ENCODE measurements around the gene SP140.

Gene SP140

GRCh38 chr2:230231251-230231650, 5.7 kb downstream of the SP140 start:
- H3K27ac ChIP-seq (ENCODE audit: low read length, poor library complexity, severe bottlenecking) = peak overlapping the region; percentile 87
- DNase-seq = no peak
- no peak overlapping the region for H2BK5ac ChIP-seq (ENCODE audit: low read depth, low read length, poor library complexity, severe bottlenecking)
- H3K27me3 ChIP-seq (ENCODE audit: control insufficient read depth in 1 of 2, insufficient read depth in 1 of 2, low read length in 2 of 2) = no peaks in the 10 kb centered on the region
- H3K4me2 ChIP-seq (ENCODE audit: low read length, poor library complexity, severe bottlenecking) = no peak overlapping the region
- H3K4ac ChIP-seq (ENCODE audit: low read depth in 1 of 2, low read length in 2 of 2) = no peak overlapping the region
- H3K4me3 ChIP-seq (ENCODE audit: insufficient read depth in 1 of 2, low read depth in 1 of 2, low read length in 2 of 2) = no peak overlapping the region
- H3K9me3 ChIP-seq (ENCODE audit: control insufficient read depth, low read length) = peaks cover 13% of the 10 kb centered on the region
- no peaks in the 10 kb centered on the region for H3K79me1 ChIP-seq (replicated peaks; ENCODE audit: low read length, poor library complexity, severe bottlenecking)
- H3K23ac ChIP-seq (ENCODE audit: low read length in 2 of 2) = no peak overlapping the region
- peaks cover 2% of the 10 kb centered on the region for H3K4me1 ChIP-seq (ENCODE audit: control insufficient read depth, insufficient read depth, low read depth, low read length)
- no peak overlapping the region for H2BK120ac ChIP-seq (ENCODE audit: low read depth, low read length)
- H3K18ac ChIP-seq (ENCODE audit: low read depth in 1 of 2, low read length in 2 of 2) = no peak overlapping the region
- no peak overlapping the region for H2AK5ac ChIP-seq (ENCODE audit: low read length, severe bottlenecking)
- no peak overlapping the region for H4K91ac ChIP-seq (ENCODE audit: low read length)
- no peak overlapping the region for H3K9ac ChIP-seq (ENCODE audit: low read length)
- no peaks in the 10 kb centered on the region for H3K36me3 ChIP-seq (ENCODE audit: control insufficient read depth in 1 of 2, insufficient read depth in 2 of 2, low read depth in 1 of 2, low read length in 2 of 2)
- no peak overlapping the region for H2BK12ac ChIP-seq (ENCODE audit: low read length in 2 of 2)
- H4K8ac ChIP-seq (ENCODE audit: low read length) = no peak overlapping the region
- H2AFZ ChIP-seq (ENCODE audit: low read depth, low read length) = no peak overlapping the region
- WGBS = 80% methylated on average over 1 of the region's 3 CpGs
- H2BK15ac ChIP-seq (ENCODE audit: low read depth, poor library complexity, severe bottlenecking) = no peak overlapping the region
- H3K14ac ChIP-seq (ENCODE audit: low read length in 2 of 2) = no peak overlapping the region

- no peak overlapping the region for H3K4ac ChIP-seq (ENCODE audit: low read depth in 1 of 2, low read length in 2 of 2)
- no peak overlapping the region for H3K4me3 ChIP-seq (ENCODE audit: insufficient read depth in 1 of 2, low read depth in 1 of 2, low read length in 2 of 2)
- no peaks in the 10 kb centered on the region for H3K27me3 ChIP-seq (ENCODE audit: control insufficient read depth in 1 of 2, insufficient read depth in 1 of 2, low read length in 2 of 2)
- H3K18ac ChIP-seq (ENCODE audit: low read depth in 1 of 2, low read length in 2 of 2) = no peak overlapping the region
- H3K4me2 ChIP-seq (ENCODE audit: low read length, poor library complexity, severe bottlenecking) = no peak overlapping the region
- DNase-seq = no peak
- no peak overlapping the region for H3K27ac ChIP-seq (ENCODE audit: low read length, poor library complexity, severe bottlenecking)
- no peak overlapping the region for H4K91ac ChIP-seq (ENCODE audit: low read length)
- no peak overlapping the region for H2BK120ac ChIP-seq (ENCODE audit: low read depth, low read length)
- no peak overlapping the region for H4K8ac ChIP-seq (ENCODE audit: low read length)
- no peaks in the 10 kb centered on the region for H3K36me3 ChIP-seq (ENCODE audit: control insufficient read depth in 1 of 2, insufficient read depth in 2 of 2, low read depth in 1 of 2, low read length in 2 of 2)
- H2BK5ac ChIP-seq (ENCODE audit: low read depth, low read length, poor library complexity, severe bottlenecking) = no peak overlapping the region
- no peak overlapping the region for H2BK15ac ChIP-seq (ENCODE audit: low read depth, poor library complexity, severe bottlenecking)
- no peak overlapping the region for H2AK5ac ChIP-seq (ENCODE audit: low read length, severe bottlenecking)
- no peak overlapping the region for H3K23ac ChIP-seq (ENCODE audit: low read length in 2 of 2)
- no peak overlapping the region for H3K9ac ChIP-seq (ENCODE audit: low read length)
- H3K79me1 ChIP-seq (replicated peaks; ENCODE audit: low read length, poor library complexity, severe bottlenecking) = no peaks in the 10 kb centered on the region
- no peak overlapping the region for H3K14ac ChIP-seq (ENCODE audit: low read length in 2 of 2)
- H3K9me3 ChIP-seq (ENCODE audit: control insufficient read depth, low read length) = peaks cover 13% of the 10 kb centered on the region
- no peak overlapping the region for H2BK12ac ChIP-seq (ENCODE audit: low read length in 2 of 2)
- H3K4me1 ChIP-seq (ENCODE audit: control insufficient read depth, insufficient read depth, low read depth, low read length) = peaks cover 2% of the 10 kb centered on the region
- no peak overlapping the region for H2AFZ ChIP-seq (ENCODE audit: low read depth, low read length)
- WGBS = 93% methylated on average over 2 of the region's 3 CpGs
Measured at GRCh38 chr2:230234122-230234722, 8.7 kb downstream of the SP140 start.

DNA sequence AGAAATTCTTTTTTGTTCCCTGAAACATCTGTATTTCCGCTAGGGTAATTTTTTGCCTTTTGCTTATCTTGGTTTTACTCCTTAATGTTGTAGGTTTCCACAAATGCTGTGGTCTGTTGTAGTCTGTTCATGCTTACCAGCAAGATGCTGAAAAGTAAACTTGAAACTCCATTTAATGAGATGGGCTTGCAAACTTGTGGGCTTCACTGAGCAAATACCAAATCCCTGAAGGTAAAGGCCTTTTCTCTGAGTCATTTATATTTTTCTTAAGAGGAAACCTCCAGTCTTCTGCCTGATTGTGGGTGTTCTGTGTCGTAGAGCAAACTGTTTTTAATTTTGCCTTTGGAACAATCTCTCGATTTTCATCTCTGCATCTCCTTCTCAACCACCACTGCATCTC, 9.3 kb downstream of the SP140 start:
- no peak overlapping the region for H2BK15ac ChIP-seq (ENCODE audit: low read depth, poor library complexity, severe bottlenecking)
- H3K27me3 ChIP-seq (ENCODE audit: control insufficient read depth in 1 of 2, insufficient read depth in 1 of 2, low read length in 2 of 2) = no peaks in the 10 kb centered on the region
- no peak overlapping the region for H2BK5ac ChIP-seq (ENCODE audit: low read depth, low read length, poor library complexity, severe bottlenecking)
- H3K14ac ChIP-seq (ENCODE audit: low read length in 2 of 2) = no peak overlapping the region
- H2BK120ac ChIP-seq (ENCODE audit: low read depth, low read length) = no peak overlapping the region
- H2AFZ ChIP-seq (ENCODE audit: low read depth, low read length) = no peak overlapping the region
- no peak for DNase-seq
- no peak overlapping the region for H3K18ac ChIP-seq (ENCODE audit: low read depth in 1 of 2, low read length in 2 of 2)
- H4K91ac ChIP-seq (ENCODE audit: low read length) = no peak overlapping the region
- H3K9me3 ChIP-seq (ENCODE audit: control insufficient read depth, low read length) = peaks cover 12% of the 10 kb centered on the region
- H3K4me3 ChIP-seq (ENCODE audit: insufficient read depth in 1 of 2, low read depth in 1 of 2, low read length in 2 of 2) = no peak overlapping the region
- no peak overlapping the region for H4K8ac ChIP-seq (ENCODE audit: low read length)
- no peak overlapping the region for H2AK5ac ChIP-seq (ENCODE audit: low read length, severe bottlenecking)
- H3K4me2 ChIP-seq (ENCODE audit: low read length, poor library complexity, severe bottlenecking) = no peak overlapping the region
- WGBS = 93% methylated on average over 3 of the region's 3 CpGs
- no peak overlapping the region for H3K9ac ChIP-seq (ENCODE audit: low read length)
- H3K36me3 ChIP-seq (ENCODE audit: control insufficient read depth in 1 of 2, insufficient read depth in 2 of 2, low read depth in 1 of 2, low read length in 2 of 2) = no peaks in the 10 kb centered on the region
- no peaks in the 10 kb centered on the region for H3K79me1 ChIP-seq (replicated peaks; ENCODE audit: low read length, poor library complexity, severe bottlenecking)
- no peak overlapping the region for H3K4ac ChIP-seq (ENCODE audit: low read depth in 1 of 2, low read length in 2 of 2)
- H2BK12ac ChIP-seq (ENCODE audit: low read length in 2 of 2) = no peak overlapping the region
- H3K23ac ChIP-seq (ENCODE audit: low read length in 2 of 2) = no peak overlapping the region
- H3K4me1 ChIP-seq (ENCODE audit: control insufficient read depth, insufficient read depth, low read depth, low read length) = peaks cover 2% of the 10 kb centered on the region
- peak overlapping the region; percentile 1 for H3K27ac ChIP-seq (ENCODE audit: low read length, poor library complexity, severe bottlenecking)

DNA sequence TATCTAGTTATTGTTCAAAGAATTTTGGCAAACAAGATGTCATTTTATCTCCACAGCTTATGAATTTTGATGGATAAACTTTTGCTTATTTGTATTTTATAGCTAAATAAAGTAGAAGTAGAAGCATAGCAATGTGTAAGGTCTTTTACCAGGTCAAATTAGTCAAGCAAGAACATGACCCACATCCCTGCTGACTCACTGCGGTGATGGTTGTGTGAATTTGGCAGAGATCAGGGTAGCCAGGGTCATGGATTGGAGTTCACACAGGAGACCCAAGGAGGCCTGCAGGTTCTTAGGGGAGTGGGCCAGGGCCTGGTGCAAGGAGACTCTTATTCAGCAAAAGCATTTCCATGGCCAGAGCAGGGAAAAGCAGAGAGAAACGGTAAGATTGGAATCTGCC, 18.7 kb downstream of the SP140 start:
- 87% methylated on average over 2 of the region's 2 CpGs for WGBS

More for the DNA sequence above, 18.7 kb downstream of the SP140 start:
- H2BK12ac ChIP-seq (ENCODE audit: low read length in 2 of 2) = no peak overlapping the region
- H4K91ac ChIP-seq (ENCODE audit: low read length) = no peak overlapping the region
- no peak overlapping the region for H2AFZ ChIP-seq (ENCODE audit: low read depth, low read length)
- H3K27me3 ChIP-seq (ENCODE audit: control insufficient read depth in 1 of 2, insufficient read depth in 1 of 2, low read length in 2 of 2) = peaks cover 0 to 19% of the 10 kb centered on the region in 2 experiments
- no peak overlapping the region for H3K18ac ChIP-seq (ENCODE audit: low read depth in 1 of 2, low read length in 2 of 2)
- H4K8ac ChIP-seq (ENCODE audit: low read length) = no peak overlapping the region
- H3K79me1 ChIP-seq (replicated peaks; ENCODE audit: low read length, poor library complexity, severe bottlenecking) = no peaks in the 10 kb centered on the region
- no peak overlapping the region for H3K14ac ChIP-seq (ENCODE audit: low read length in 2 of 2)
- no peak overlapping the region for H2AK5ac ChIP-seq (ENCODE audit: low read length, severe bottlenecking)
- no peak overlapping the region for H2BK120ac ChIP-seq (ENCODE audit: low read depth, low read length)
- H3K4me2 ChIP-seq (ENCODE audit: low read length, poor library complexity, severe bottlenecking) = no peak overlapping the region
- H3K4ac ChIP-seq (ENCODE audit: low read depth in 1 of 2, low read length in 2 of 2) = no peak overlapping the region
- no peak overlapping the region for H3K23ac ChIP-seq (ENCODE audit: low read length in 2 of 2)
- H3K9ac ChIP-seq (ENCODE audit: low read length) = no peak overlapping the region
- H2BK5ac ChIP-seq (ENCODE audit: low read depth, low read length, poor library complexity, severe bottlenecking) = no peak overlapping the region
- H3K4me1 ChIP-seq (ENCODE audit: control insufficient read depth, insufficient read depth, low read depth, low read length) = no peaks in the 10 kb centered on the region
- DNase-seq = no peak
- H3K9me3 ChIP-seq (ENCODE audit: control insufficient read depth, low read length) = no peaks in the 10 kb centered on the region
- no peaks in the 10 kb centered on the region for H3K36me3 ChIP-seq (ENCODE audit: control insufficient read depth in 1 of 2, insufficient read depth in 2 of 2, low read depth in 1 of 2, low read length in 2 of 2)
- H2BK15ac ChIP-seq (ENCODE audit: low read depth, poor library complexity, severe bottlenecking) = no peak overlapping the region
- H3K27ac ChIP-seq (ENCODE audit: low read length, poor library complexity, severe bottlenecking) = no peak overlapping the region
- no peak overlapping the region for H3K4me3 ChIP-seq (ENCODE audit: insufficient read depth in 1 of 2, low read depth in 1 of 2, low read length in 2 of 2)

Measured in mesenchymal stem cell (in vitro differentiated cells and primary cell).